Thoracic aorta (tissue), 2 donors: ENCODE results near the gene ASTN2. TPM values are rescaled to one million over a fixed set of nuclear protein-coding genes. Genes with fewer than 3 reads are reported as not detected.

Source experiments
- ATAC-seq: fragments of 150-250 bp; one replicate; pipeline ENCODE4 v1.8.0; 2017; ENCODE audit warnings: low read depth; ENCODE audit not compliant: insufficient number of reproducible peaks, low FRiP score
- DNase-seq: peaks from one replicate; pipeline ENCODE4 v3.0.0-alpha.2; 2020; ENCODE audit warnings: low spot score
- H3K27ac ChIP-seq, 2 donors: fragments of 200-600 bp; sonication (generic); 1 replicate in 1 of 2; 2 replicates in 1 of 2; pipeline ENCODE4 v1.5.1; 2016; ENCODE audit warnings: mild to moderate bottlenecking in 2 of 2, moderate library complexity in 2 of 2
- H3K27me3 ChIP-seq: fragments of 200-600 bp; sonication (generic); replicated peaks from 2 replicates; pipeline ENCODE4 v1.6.0; 2016; ENCODE audit warnings: mild to moderate bottlenecking; ENCODE audit not compliant: insufficient read depth
- H3K36me3 ChIP-seq: fragments of 200-600 bp; sonication (generic); one replicate; pipeline ENCODE4 v1.5.1; 2016
- H3K4me1 ChIP-seq, 2 donors: fragments of 200-600 bp; sonication (generic); 1 replicate in 1 of 2; 2 replicates in 1 of 2; pipeline versions ENCODE4 v1.5.1 to v1.6.0; 2016; ENCODE audit warnings: low read depth in 2 of 2, mild to moderate bottlenecking in 1 of 2; ENCODE audit not compliant: control insufficient read depth in 1 of 2
- H3K4me3 ChIP-seq: fragments of 200-600 bp; sonication (generic); 2 replicates; pipeline ENCODE4 v1.5.1; 2016; ENCODE audit warnings: mild to moderate bottlenecking
- H3K9me3 ChIP-seq: fragments of 200-600 bp; sonication (generic); 2 replicates; pipeline ENCODE4 v1.5.1; 2016
- total RNA-seq, 2 donors: library from RNA; depleted of rRNA; stranded (reverse); fragments of >200 nt; gene quantifications; one replicate each; pipeline versions ENCODE4 v1.1.0 to v1.2.3, GENCODE V29; 2016
- TF ChIP-seq, protein P1 (sequence below): fragments of 200-600 bp; sonication (generic); IDR thresholded peaks from one replicate; pipeline ENCODE4 v1.5.1; 2019; ENCODE audit warnings: antibody characterized with exemption

Gene ASTN2
- total RNA-seq, 2 donors from 2014 or later = 6.8 to 7.1 TPM

DNA sequence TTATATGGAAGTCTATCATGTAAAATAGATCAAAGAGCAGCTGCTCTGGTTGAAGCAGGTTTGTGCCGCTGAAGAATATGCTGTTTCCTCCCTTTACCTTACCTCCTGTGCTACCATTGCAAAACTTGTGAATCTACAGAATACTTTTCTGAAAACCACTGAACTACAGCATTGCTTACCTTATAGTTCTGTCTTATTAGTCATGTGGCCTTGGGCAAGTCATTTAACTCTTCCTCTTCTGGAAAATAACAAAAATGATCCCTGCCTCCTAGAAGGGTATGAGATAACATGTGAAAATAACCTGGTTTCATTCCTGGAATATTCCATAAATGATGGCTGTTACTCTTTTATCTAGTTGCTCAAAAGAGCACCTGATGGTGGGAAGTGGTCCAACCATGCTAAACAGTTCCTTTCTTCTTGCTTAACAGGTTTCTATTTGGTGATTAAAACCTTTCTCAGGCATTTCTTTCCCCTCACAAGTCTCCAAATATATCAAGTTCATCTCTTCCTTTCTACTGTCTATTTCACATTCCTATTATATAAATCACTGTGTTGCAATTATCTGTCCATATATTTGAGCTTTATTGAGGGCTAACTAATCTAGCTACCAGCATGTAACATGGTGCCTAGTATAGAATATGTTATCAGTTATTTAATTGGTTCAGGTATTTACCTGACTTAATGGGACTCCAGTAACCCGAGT, 712.8 kb downstream of the ASTN2 start:
- Histone ChIP-seq H3K27ac (no peak overlapping the region), H3K36me3 (peaks cover 24% of the 10 kb centered on the region), H3K4me3 (no peak overlapping the region), H3K9me3 (no peaks in the 10 kb centered on the region), H3K27me3 (no peaks in the 10 kb centered on the region), H3K4me1 (peaks cover 2 to 12% of the 10 kb centered on the region in 2 donors)
- ATAC-seq = no peak
- no peak for DNase-seq
- TF ChIP-seq, protein P1, sequence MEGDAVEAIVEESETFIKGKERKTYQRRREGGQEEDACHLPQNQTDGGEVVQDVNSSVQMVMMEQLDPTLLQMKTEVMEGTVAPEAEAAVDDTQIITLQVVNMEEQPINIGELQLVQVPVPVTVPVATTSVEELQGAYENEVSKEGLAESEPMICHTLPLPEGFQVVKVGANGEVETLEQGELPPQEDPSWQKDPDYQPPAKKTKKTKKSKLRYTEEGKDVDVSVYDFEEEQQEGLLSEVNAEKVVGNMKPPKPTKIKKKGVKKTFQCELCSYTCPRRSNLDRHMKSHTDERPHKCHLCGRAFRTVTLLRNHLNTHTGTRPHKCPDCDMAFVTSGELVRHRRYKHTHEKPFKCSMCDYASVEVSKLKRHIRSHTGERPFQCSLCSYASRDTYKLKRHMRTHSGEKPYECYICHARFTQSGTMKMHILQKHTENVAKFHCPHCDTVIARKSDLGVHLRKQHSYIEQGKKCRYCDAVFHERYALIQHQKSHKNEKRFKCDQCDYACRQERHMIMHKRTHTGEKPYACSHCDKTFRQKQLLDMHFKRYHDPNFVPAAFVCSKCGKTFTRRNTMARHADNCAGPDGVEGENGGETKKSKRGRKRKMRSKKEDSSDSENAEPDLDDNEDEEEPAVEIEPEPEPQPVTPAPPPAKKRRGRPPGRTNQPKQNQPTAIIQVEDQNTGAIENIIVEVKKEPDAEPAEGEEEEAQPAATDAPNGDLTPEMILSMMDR = no peak

DNA sequence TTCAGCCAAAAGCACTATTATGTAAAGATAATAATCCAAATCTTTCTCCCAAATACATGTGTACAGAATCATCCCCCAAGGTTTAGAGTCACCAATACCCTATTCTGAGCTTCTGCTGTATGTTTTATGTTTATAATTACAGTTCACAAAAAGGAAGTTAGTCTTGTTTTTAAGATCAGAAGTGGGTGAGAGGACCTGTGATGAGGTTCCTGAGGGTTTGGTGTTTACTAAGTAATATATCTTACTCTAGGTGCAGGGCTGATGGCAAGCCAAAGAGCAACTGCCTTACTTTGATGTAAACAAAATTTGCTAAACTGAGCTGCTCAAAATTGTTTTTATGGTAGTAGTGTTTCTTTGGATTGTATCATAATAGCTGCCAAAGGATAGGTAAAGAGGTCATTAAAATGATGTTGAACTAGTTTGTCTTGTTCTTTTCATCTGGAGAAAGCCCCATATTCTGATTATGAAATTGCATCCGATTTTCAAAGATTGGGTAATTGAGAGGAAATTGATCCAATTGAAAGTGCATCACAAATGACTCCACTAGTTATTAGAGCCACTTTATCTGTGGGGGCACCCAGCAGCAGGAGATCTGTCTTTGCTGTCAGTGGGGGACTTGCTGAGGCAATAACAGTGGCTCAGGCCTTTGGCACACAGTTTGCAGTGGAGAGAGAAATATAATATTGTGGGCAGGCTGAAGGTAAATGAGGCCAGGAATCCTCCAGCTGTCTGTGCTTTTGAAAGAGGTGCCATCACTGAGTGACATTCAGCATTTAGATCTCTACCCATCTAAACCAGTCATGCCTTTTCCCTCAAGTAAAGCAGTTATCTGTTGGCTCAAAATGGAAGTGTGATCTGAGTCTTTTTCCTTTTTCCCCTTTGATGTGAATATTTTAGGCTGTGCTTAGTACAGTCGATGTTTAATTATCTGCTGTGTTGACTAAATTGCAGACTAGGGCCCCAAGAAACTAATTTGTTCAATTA, 713.7 kb downstream of the ASTN2 start:
- peaks cover 24% of the 10 kb centered on the region for H3K36me3 ChIP-seq

DNA sequence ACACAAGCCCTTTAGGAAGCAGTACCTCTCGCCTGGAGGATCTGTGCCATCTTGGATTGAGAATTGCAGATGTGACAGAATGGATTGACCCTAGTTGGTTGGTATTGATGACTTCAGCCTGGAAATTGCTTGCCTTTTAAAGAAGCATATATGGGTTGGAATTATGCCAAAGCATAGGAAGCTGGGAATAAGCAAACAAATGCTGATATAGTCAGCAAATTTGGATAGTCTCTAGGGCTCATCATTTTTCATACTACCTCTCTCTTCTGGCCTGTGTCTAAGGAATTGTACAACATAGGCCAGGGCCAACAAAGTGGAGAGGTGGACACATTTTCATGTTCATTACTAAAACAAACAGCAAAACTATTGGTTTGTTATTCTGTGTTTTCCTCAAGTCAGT, 714.6 kb downstream of the ASTN2 start:
- DNase-seq (no peak), ATAC-seq (no peak)
- TF ChIP-seq, protein P1 = no peak
- Histone ChIP-seq H3K27me3 (no peaks in the 10 kb centered on the region), H3K4me3 (no peak overlapping the region), H3K4me1 (peaks cover 3 to 10% of the 10 kb centered on the region in 2 donors), H3K9me3 (no peaks in the 10 kb centered on the region), H3K27ac (no peak overlapping the region), H3K36me3 (peaks cover 24% of the 10 kb centered on the region)

More for the DNA sequence above, 713.7 kb downstream of the ASTN2 start:
- Histone ChIP-seq H3K27ac (no peak overlapping the region), H3K4me3 (no peak overlapping the region), H3K9me3 (no peaks in the 10 kb centered on the region), H3K27me3 (no peaks in the 10 kb centered on the region), H3K4me1 (peaks cover 3 to 17% of the 10 kb centered on the region in 2 donors)
- DNase-seq (no peak), ATAC-seq (no peak)
- TF ChIP-seq, protein P1 = no peak

- no peaks in the 10 kb centered on the region for H3K9me3 ChIP-seq
- TF ChIP-seq, protein P1 = no peak
- no peak overlapping the region for H3K27ac ChIP-seq
- H3K4me3 ChIP-seq = no peak overlapping the region
- ATAC-seq (no peak), DNase-seq (no peak)
- peaks cover 8 to 19% of the 10 kb centered on the region in 2 donors for H3K4me1 ChIP-seq
- no peaks in the 10 kb centered on the region for H3K27me3 ChIP-seq
- H3K36me3 ChIP-seq = peaks cover 24% of the 10 kb centered on the region
These were observed 717.0 kb downstream of the ASTN2 start for GRCh38 chr9:116697887-116698286.

GRCh38 chr9:116697362-116697761, 717.5 kb downstream of the ASTN2 start:
- TF ChIP-seq, protein P1 = no peak
- Histone ChIP-seq H3K4me1 (peaks cover 8 to 23% of the 10 kb centered on the region in 2 donors), H3K9me3 (no peaks in the 10 kb centered on the region), H3K27ac (no peak overlapping the region), H3K4me3 (no peak overlapping the region), H3K36me3 (peaks cover 24% of the 10 kb centered on the region), H3K27me3 (no peaks in the 10 kb centered on the region)
- DNase-seq (no peak), ATAC-seq (no peak)
